NCI-H2227 (cell line): ENCODE data around the gene DLL3.

Experiments used
- DNase-seq: peaks from one replicate; lab custom pipeline; 2025; ENCODE audit not compliant: unreplicated experiment; lab: John Stamatoyannopoulos, UW

The DLL3 gene

GRCh38 chr19:39515551-39516191 is 16.9 kb downstream of the DLL3 start:
- peak; percentile 77 for DNase-seq

- DNase-seq, result no peak
Observed at GRCh38 chr19:39516270-39516669, 17.5 kb downstream of the DLL3 start.

GRCh38 chr19:39517432-39517831 is 18.7 kb downstream of the DLL3 start:
- no peak for DNase-seq

GRCh38 chr19:39518458-39518857 is 19.7 kb downstream of the DLL3 start:
- peak; percentile 74 for DNase-seq

- DNase-seq, result peak; percentile 74
Observed at GRCh38 chr19:39518975-39519374, 20.2 kb downstream of the DLL3 start.

- no peak for DNase-seq
Observed at GRCh38 chr19:39520541-39521484, 22.1 kb downstream of the DLL3 start.

- no peak for DNase-seq
Observed at GRCh38 chr19:39524495-39524894, 25.7 kb downstream of the DLL3 start.

- no peak for DNase-seq
Observed at GRCh38 chr19:39525205-39525604, 26.5 kb downstream of the DLL3 start.

- DNase-seq, result no peak
Observed at GRCh38 chr19:39531834-39532232, 33.1 kb downstream of the DLL3 start.

GRCh38 chr19:39532233-39533002 is 33.7 kb downstream of the DLL3 start, which contains the start of gene EID2B:
Gene EID2B (minus strand): TSS chr19:39532852. CDS start chr19:39532802, 50 bp downstream.
- DNase-seq, result peak; percentile 100

- DNase-seq, result no peak
Observed at GRCh38 chr19:39533003-39533512, 34.3 kb downstream of the DLL3 start.

- no peak for DNase-seq
Observed at GRCh38 chr19:39533791-39534190, 35.0 kb downstream of the DLL3 start.

GRCh38 chr19:39539165-39539517 is 40.4 kb downstream of the DLL3 start:
- DNase-seq, result no peak

GRCh38 chr19:39539518-39540332 is 41.0 kb downstream of the DLL3 start, which contains the start of gene EID2:
Gene EID2 (minus strand): TSS chr19:39540161. CDS start chr19:39540079, 82 bp downstream.
- DNase-seq, result peak; percentile 100

GRCh38 chr19:39540333-39540673 is 41.6 kb downstream of the DLL3 start:
- DNase-seq, result no peak

- DNase-seq, result peak; percentile 95
Observed at GRCh38 chr19:39542206-39542605, 43.5 kb downstream of the DLL3 start.

GRCh38 chr19:39543477-39543857 is 44.7 kb downstream of the DLL3 start:
- DNase-seq, result no peak

- DNase-seq, result no peak
Observed at GRCh38 chr19:39544226-39544903, 45.6 kb downstream of the DLL3 start.

- DNase-seq, result no peak
Observed at GRCh38 chr19:39544911-39545310, 46.2 kb downstream of the DLL3 start.

- DNase-seq, result peak; percentile 71
Observed at GRCh38 chr19:39546599-39546998, 47.9 kb downstream of the DLL3 start.
